Measurements from ENCODE around the gene KIRREL3.

KIRREL3 gene

DNA sequence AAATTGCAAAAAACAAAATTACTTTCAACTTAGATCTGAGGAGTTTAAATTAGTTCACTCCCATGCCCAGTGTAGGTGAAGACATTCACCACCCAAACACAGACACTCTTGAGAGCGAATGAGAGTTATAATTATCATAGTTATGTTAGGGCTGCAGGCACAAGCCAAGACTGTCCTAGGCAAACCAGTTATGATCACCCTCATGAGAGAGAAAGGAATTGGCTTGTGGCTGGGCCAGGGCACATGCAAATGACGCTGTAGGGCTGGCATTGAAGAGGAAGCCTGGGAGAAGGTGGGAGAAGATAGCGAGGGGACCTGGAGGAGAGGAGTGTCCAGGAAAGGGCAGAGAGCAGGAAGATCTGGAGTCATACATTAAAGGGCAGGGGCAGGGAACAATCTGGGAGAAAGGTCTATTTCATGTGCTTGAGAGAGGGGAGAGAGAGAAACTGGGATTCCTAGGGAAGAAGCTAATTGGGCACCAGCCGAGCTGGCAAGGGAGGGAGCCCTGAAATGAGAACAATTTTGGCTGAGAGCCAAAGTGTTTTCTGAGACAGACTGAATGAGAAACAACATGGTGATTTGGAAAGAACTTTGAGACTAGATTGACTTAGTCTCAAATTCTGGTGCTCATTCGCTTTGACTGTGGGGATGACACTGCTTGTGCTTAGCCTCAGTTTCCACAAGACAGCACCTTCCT lies 279.9 kb downstream of the KIRREL3 start:
- no peak for DNase-seq (ENCODE audit: low read depth in 1 of 2, low spot score in 1 of 2)
- in situ Hi-C loops (cut with HindIII; ENCODE audit: low pct_unique_long_range_greater_than_20kb, low sequenced_read_pairs) = no loop called here
- no peak for TF ChIP-seq JUND (IDR thresholded peaks at IDR 0.05; ENCODE audit: low read depth)

- in situ Hi-C loops (cut with HindIII; ENCODE audit: low pct_unique_long_range_greater_than_20kb, low sequenced_read_pairs) = no loop called here
- DNase-seq (ENCODE audit: low read depth in 1 of 2, low spot score in 1 of 2) = no peak
- no peak for TF ChIP-seq JUND (IDR thresholded peaks at IDR 0.05; ENCODE audit: low read depth)
Observed at GRCh38 chr11:126719740-126720139, 280.8 kb downstream of the KIRREL3 start.

DNA sequence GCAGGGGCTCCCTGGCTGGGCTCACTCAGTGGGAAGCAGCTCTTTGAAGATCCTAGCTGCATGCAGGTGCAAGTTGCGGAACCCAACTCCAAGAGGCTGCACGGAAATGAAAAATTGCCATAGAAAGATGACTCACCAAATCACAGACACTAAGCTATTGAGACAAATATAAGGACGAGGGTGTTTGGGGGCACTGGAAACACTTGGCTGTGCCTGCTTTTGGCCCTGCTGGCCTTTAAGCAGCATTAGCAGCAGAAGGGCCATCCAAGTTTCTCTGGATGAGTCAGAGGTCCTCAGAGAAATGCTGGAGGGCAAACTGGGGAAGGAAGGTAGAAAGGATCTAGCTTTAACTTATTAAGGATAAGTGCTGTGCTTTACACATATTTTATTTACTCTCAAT lies 282.3 kb downstream of the KIRREL3 start:
- TF ChIP-seq JUND (IDR thresholded peaks at IDR 0.05; ENCODE audit: low read depth) = no peak
- in situ Hi-C loops (cut with HindIII; ENCODE audit: low pct_unique_long_range_greater_than_20kb, low sequenced_read_pairs) = no loop called here
- DNase-seq (ENCODE audit: low read depth in 1 of 2, low spot score in 1 of 2) = no peak

DNA sequence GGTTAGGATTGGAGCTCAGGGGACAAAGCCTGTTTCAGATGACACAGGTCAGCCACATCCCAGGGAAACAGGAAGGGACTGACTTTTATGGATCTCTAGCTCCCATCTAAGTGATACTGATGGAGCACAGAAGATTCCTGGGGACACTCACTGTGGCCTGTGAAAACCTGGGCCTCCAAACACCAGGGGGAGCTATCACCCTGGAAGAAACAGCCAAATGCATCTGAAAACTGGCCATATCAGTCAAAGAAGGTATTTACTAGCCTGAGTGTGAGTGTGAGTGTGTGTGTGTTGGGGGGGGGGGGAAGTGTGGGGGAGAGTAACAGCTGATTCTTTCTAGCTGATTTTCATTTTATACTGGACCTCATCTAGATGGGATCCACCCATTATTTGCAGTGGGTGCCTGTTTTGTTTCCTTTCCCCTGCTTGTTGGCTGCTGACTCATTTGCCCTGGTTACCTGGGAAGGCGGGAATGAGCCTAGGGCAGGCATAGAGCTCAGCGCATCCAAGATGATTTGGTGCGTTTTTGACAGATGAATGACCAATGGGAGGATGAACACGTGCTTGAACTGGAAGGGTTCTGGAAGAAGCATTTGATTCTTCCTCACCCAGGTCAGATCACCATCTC lies 284.0 kb downstream of the KIRREL3 start:
- peak; percentile 50 to 63 for DNase-seq (ENCODE audit: low read depth in 1 of 2, low spot score in 1 of 2)
- in situ Hi-C loops (cut with HindIII; ENCODE audit: low pct_unique_long_range_greater_than_20kb, low sequenced_read_pairs) = no loop called here
- no peak for TF ChIP-seq JUND (IDR thresholded peaks at IDR 0.05; ENCODE audit: low read depth)

DNA sequence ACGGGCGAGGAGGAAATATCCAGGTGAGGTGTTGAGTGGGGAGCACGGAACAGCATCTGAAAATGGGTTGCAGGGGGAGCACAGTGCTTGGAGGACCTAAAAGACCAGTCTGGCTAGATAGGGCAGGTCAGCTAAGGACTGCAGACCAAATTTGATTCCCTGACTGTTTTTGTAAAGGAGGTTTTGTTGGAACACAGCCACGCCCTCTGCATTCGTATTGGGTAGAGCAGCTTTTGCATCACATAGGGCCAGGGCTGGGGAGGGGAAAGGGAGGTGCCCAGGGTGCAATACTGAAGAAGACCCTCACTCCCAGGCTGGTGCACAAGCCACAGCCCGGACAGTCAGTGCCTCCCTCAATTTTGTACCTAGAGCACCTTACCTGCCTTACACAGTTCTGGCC lies 286.8 kb downstream of the KIRREL3 start:
- no peak for DNase-seq (ENCODE audit: low read depth in 1 of 2, low spot score in 1 of 2)
- no peak for TF ChIP-seq JUND (IDR thresholded peaks at IDR 0.05; ENCODE audit: low read depth)
- in situ Hi-C loops (cut with HindIII; ENCODE audit: low pct_unique_long_range_greater_than_20kb, low sequenced_read_pairs) = no loop called here

DNA sequence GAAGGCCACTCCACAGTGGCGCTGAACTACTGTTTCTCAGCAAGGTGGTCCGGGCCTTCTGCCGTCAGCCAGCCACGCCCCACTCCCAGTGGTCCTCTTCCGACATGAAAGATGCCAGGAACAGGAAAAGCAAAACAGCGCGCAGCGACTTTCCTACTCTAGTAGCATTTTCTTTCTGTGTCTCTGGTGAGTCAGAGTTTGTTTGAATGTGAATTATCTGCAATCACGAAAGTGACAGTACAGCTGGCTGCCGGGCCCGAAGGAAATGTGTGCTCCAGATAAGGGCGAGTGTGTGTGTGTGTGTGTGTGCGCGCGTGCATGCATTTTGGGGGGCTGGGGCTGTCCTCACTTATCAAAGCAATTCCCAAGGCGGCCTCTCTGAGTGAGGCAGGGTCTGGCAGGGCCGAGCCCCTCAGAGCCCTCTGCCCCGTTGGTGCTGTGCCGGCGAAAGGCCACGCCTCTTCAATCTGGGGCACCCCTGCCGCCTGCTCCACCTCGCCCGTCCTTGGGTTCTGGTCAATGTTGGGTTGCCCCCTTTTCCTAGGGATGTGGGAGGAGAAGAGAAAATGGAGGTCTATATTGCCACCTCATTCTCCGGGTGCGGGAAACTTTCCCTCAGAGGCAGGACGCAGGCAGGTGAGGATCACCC lies 288.5 kb downstream of the KIRREL3 start:
- TF ChIP-seq JUND (IDR thresholded peaks at IDR 0.05; ENCODE audit: low read depth) = no peak
- in situ Hi-C loops (cut with HindIII; ENCODE audit: low pct_unique_long_range_greater_than_20kb, low sequenced_read_pairs) = no loop called here
- DNase-seq (ENCODE audit: low read depth in 1 of 2, low spot score in 1 of 2) = no peak

DNA sequence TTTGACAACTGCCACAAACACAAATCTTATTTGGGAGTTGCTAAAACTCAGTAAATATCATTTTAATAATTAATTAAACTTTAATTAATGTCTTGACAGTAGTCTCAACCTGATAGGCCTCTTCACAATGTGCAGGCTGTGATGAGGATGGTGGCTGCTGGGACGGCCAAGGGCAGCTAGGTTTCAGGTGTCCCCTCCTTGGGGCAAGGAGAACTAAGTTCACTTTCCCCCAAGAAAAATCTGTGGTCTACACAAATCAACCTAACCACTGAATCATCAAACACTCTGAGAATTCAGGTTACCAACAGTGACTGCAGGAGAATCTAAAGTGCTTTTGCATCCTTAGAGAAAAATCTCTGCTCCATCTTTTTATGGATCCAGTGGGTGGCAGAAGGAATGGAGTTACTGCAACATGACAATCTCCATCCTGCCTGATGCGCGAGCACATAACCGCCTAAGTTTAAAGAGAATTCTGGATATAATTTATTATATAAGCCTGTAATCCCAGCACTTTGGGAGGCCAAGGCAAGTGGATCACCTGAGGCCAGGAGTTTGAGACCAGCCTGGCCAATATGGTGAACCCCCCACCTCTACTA lies 289.7 kb downstream of the KIRREL3 start:
- no peak for TF ChIP-seq JUND (IDR thresholded peaks at IDR 0.05; ENCODE audit: low read depth)
- no peak for DNase-seq (ENCODE audit: low read depth in 1 of 2, low spot score in 1 of 2)
- in situ Hi-C loops (cut with HindIII; ENCODE audit: low pct_unique_long_range_greater_than_20kb, low sequenced_read_pairs) = no loop called here

- no peak for TF ChIP-seq JUND (IDR thresholded peaks at IDR 0.05; ENCODE audit: low read depth)
- in situ Hi-C loops (cut with HindIII; ENCODE audit: low pct_unique_long_range_greater_than_20kb, low sequenced_read_pairs) = no loop called here
- no peak for DNase-seq (ENCODE audit: low read depth in 1 of 2, low spot score in 1 of 2)
Observed at GRCh38 chr11:126707498-126707897, 293.1 kb downstream of the KIRREL3 start.

GRCh38 chr11:126704096-126704495 lies 296.5 kb downstream of the KIRREL3 start:
- DNase-seq (ENCODE audit: low read depth in 1 of 2, low spot score in 1 of 2) = no peak
- in situ Hi-C loops (cut with HindIII; ENCODE audit: low pct_unique_long_range_greater_than_20kb, low sequenced_read_pairs) = no loop called here
- TF ChIP-seq JUND (IDR thresholded peaks at IDR 0.05; ENCODE audit: low read depth) = no peak

DNA sequence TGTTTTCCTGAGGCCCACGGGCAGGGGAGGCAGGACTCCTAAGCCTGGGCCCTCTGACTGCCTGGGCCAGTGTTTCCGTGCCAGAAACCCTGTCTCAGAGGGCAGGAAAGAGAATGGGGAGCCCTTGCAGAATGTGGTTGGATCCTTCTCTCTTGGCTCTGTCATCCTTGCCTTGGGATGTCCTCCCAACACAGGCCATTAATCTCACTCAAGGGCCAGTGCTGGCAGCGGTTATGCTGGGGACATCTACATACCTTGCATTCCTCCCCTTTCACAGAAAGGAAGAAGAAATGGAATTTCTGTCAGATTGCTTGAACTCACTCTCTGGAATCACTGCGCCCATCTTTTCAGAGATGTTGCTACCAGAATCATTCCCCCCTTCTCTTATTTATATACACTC lies 296.9 kb downstream of the KIRREL3 start:
- in situ Hi-C loops (cut with HindIII; ENCODE audit: low pct_unique_long_range_greater_than_20kb, low sequenced_read_pairs) = no loop called here
- no peak for DNase-seq (ENCODE audit: low read depth in 1 of 2, low spot score in 1 of 2)
- TF ChIP-seq JUND (IDR thresholded peaks at IDR 0.05; ENCODE audit: low read depth) = no peak

GRCh38 chr11:126702987-126703386 lies 297.6 kb downstream of the KIRREL3 start:
- in situ Hi-C loops (cut with HindIII; ENCODE audit: low pct_unique_long_range_greater_than_20kb, low sequenced_read_pairs) = no loop called here
- no peak for TF ChIP-seq JUND (IDR thresholded peaks at IDR 0.05; ENCODE audit: low read depth)
- DNase-seq (ENCODE audit: low read depth in 1 of 2, low spot score in 1 of 2) = no peak

- in situ Hi-C loops (cut with HindIII; ENCODE audit: low pct_unique_long_range_greater_than_20kb, low sequenced_read_pairs) = no loop called here
- no peak for DNase-seq (ENCODE audit: low read depth in 1 of 2, low spot score in 1 of 2)
- no peak for TF ChIP-seq JUND (IDR thresholded peaks at IDR 0.05; ENCODE audit: low read depth)
Observed at GRCh38 chr11:126702165-126702720, 298.3 kb downstream of the KIRREL3 start.

DNA sequence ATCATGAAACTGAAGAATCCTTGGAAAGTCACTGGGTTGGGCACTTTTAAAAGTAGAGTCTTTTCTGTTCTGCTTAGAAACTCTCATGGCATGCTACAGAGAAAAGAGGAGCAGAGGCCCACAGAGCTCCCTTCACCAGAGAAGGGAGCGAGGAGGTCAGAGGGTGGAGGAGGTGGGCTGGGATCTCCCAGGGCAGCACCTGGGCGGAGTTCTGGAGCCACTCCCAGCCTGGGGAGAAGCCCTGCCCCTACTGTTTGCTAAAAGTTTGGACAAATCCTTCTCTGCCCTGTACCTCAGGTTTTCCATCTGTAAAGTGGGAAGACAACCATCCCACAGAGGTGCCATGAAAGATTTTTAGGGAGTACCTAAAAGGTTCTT lies 299.1 kb downstream of the KIRREL3 start:
- TF ChIP-seq JUND (IDR thresholded peaks at IDR 0.05; ENCODE audit: low read depth) = no peak
- in situ Hi-C loops (cut with HindIII; ENCODE audit: low pct_unique_long_range_greater_than_20kb, low sequenced_read_pairs) = no loop called here
- no peak for DNase-seq (ENCODE audit: low read depth in 1 of 2, low spot score in 1 of 2)

Measured in T47D (cell line).